NCI-H1436 treated with DMSO at 0.1 percent for 48 hours (cell line): ENCODE results near the gene PSMB11.
A peak's percentile ranks its signal among the peaks of the same experiment; 100 is the strongest.
"Not testable (repeated sequence)": the region's sequence is repeated elsewhere in the genome, so short reads cannot be mapped to it uniquely, and the experiment has no call there.

Experiments
- DNase-seq: peaks from one replicate; lab custom pipeline; 2025; lab: John Stamatoyannopoulos, UW

Gene PSMB11

GRCh38 chr14:23042162-23042965 is at the start of gene PSMB11:
Gene PSMB11, plus strand, starts transcription at chr14:23042212. Its CDS starts 14 bp downstream, at chr14:23042226.
- DNase-seq, result no peak

GRCh38 chr14:22993517-22993916 is 48.5 kb upstream of the PSMB11 start:
- DNase-seq, result no peak

GRCh38 chr14:22994762-22995275 is 47.2 kb upstream of the PSMB11 start:
- no peak for DNase-seq

GRCh38 chr14:22995889-22996625 is 46.0 kb upstream of the PSMB11 start:
- DNase-seq, result no peak

- no peak for DNase-seq
These were observed 45.0 kb upstream of the PSMB11 start for GRCh38 chr14:22996768-22997654.

- no peak for DNase-seq
These were observed 44.2 kb upstream of the PSMB11 start for GRCh38 chr14:22997676-22998323.

GRCh38 chr14:22998329-22999012 is 43.5 kb upstream of the PSMB11 start:
- no peak for DNase-seq

- no peak for DNase-seq
These were observed 41.2 kb upstream of the PSMB11 start for GRCh38 chr14:23000860-23001259.

GRCh38 chr14:23002592-23002991 is 39.4 kb upstream of the PSMB11 start:
- DNase-seq, result no peak

- DNase-seq, result not testable (repeated sequence)
These were observed 37.7 kb upstream of the PSMB11 start for GRCh38 chr14:23004274-23004673.

- DNase-seq, result no peak
These were observed 36.4 kb upstream of the PSMB11 start for GRCh38 chr14:23005451-23006187.

- DNase-seq, result no peak
These were observed 35.9 kb upstream of the PSMB11 start for GRCh38 chr14:23006188-23006534.

GRCh38 chr14:23006544-23007419 is 35.2 kb upstream of the PSMB11 start:
- peak; percentile 94 for DNase-seq

- DNase-seq, result no peak
These were observed 33.2 kb upstream of the PSMB11 start for GRCh38 chr14:23008831-23009230.

GRCh38 chr14:23009483-23009938 is 32.5 kb upstream of the PSMB11 start:
- DNase-seq, result no peak

GRCh38 chr14:23009939-23010726 is 31.9 kb upstream of the PSMB11 start, which contains the start of gene C14orf93:
Gene C14orf93, minus strand, starts transcription at chr14:23010143. Its CDS starts 11,120 bp downstream, at chr14:22999023.
- no peak for DNase-seq

- DNase-seq, result no peak
These were observed 28.8 kb upstream of the PSMB11 start for GRCh38 chr14:23013054-23013748.

- DNase-seq, result not testable (repeated sequence)
These were observed 28.3 kb upstream of the PSMB11 start for GRCh38 chr14:23013749-23014054.
